GM18861 (cell line): ENCODE results near the gene JMJD6.
"Not testable (repeated sequence)": the region's sequence is repeated elsewhere in the genome, so short reads cannot be mapped to it uniquely, and the experiment has no call there.

Source experiments
- ATAC-seq: cut with Tn5 transposase; IDR thresholded peaks from one replicate; pipeline ENCODE4 v1.9.1; 2021; ENCODE audit not compliant: unreplicated experiment

JMJD6 gene

GRCh38 chr17:76726231-76726775 is at the start of gene JMJD6:
Gene JMJD6, minus strand, starts transcription at chr17:76726606. Its CDS starts 131 bp downstream, at chr17:76726475.
- peak; percentile 63 for ATAC-seq

- no peak for ATAC-seq
These were observed 48.7 kb upstream of the JMJD6 start for GRCh38 chr17:76775021-76775600.

- no peak for ATAC-seq
These were observed 46.6 kb upstream of the JMJD6 start for GRCh38 chr17:76772842-76773525.

- no peak for ATAC-seq
These were observed 32.2 kb upstream of the JMJD6 start for GRCh38 chr17:76758570-76758969.

GRCh38 chr17:76757256-76757655 is 30.9 kb upstream of the JMJD6 start:
- ATAC-seq: no peak

- ATAC-seq: no peak
These were observed 28.9 kb upstream of the JMJD6 start for GRCh38 chr17:76755285-76755684.

GRCh38 chr17:76753061-76753961 is 26.9 kb upstream of the JMJD6 start:
- no peak for ATAC-seq

- ATAC-seq: no peak
These were observed 25.6 kb upstream of the JMJD6 start for GRCh38 chr17:76752006-76752405.

GRCh38 chr17:76751416-76751993 is 25.1 kb upstream of the JMJD6 start:
- no peak for ATAC-seq

- ATAC-seq: no peak
These were observed 22.3 kb upstream of the JMJD6 start for GRCh38 chr17:76748657-76749056.

GRCh38 chr17:76747716-76748363 is 21.4 kb upstream of the JMJD6 start:
- ATAC-seq: no peak

GRCh38 chr17:76745785-76746184 is 19.4 kb upstream of the JMJD6 start:
- ATAC-seq: not testable (repeated sequence)

GRCh38 chr17:76744747-76745146 is 18.3 kb upstream of the JMJD6 start:
- no peak for ATAC-seq

- no peak for ATAC-seq
These were observed 16.6 kb upstream of the JMJD6 start for GRCh38 chr17:76742958-76743357.

GRCh38 chr17:76740329-76741118 is 14.1 kb upstream of the JMJD6 start:
- no peak for ATAC-seq

- ATAC-seq: not testable (repeated sequence)
These were observed 13.2 kb upstream of the JMJD6 start for GRCh38 chr17:76739568-76740115.

- ATAC-seq: no peak
These were observed 12.1 kb upstream of the JMJD6 start for GRCh38 chr17:76738468-76738850.

- ATAC-seq: peak; percentile 49
These were observed 11.5 kb upstream of the JMJD6 start, which contains the start of gene MFSD11 for GRCh38 chr17:76737676-76738467. Gene MFSD11, plus strand, starts transcription at chr17:76738119. Its CDS starts 234 bp downstream, at chr17:76738353.
